LHCN-M2 (cell line): ENCODE data around the gene SMPD3. TPM values are rescaled to one million over a fixed set of nuclear protein-coding genes. Genes with fewer than 3 reads are reported as not detected.

Experiments
- DNase-seq: peaks from one replicate; pipeline ENCODE4 v3.0.0-alpha.2; 2012; ENCODE audit warnings: low read depth
- total RNA-seq: library from RNA; depleted of rRNA; stranded (reverse); fragments of >200 nt; gene quantifications from 2 replicates; pipeline ENCODE4 v1.2.3, GENCODE V29; 2014

The SMPD3 gene
- total RNA-seq, 1 experiment from 2014 or later, result 0.17 TPM

GRCh38 chr16:68370581-68371275, 77.6 kb downstream of the SMPD3 start:
- no peak for DNase-seq

GRCh38 chr16:68369697-68370580, 78.4 kb downstream of the SMPD3 start:
- DNase-seq, result no peak

- no peak for DNase-seq
Measured at GRCh38 chr16:68369168-68369567, 79.1 kb downstream of the SMPD3 start.

GRCh38 chr16:68368301-68368888, 79.9 kb downstream of the SMPD3 start:
- no peak for DNase-seq

- no peak for DNase-seq
Measured at GRCh38 chr16:68367891-68368290, 80.4 kb downstream of the SMPD3 start.

- DNase-seq, result no peak
Measured at GRCh38 chr16:68367440-68367839, 80.9 kb downstream of the SMPD3 start.

- peak; percentile 15 for DNase-seq
Measured at GRCh38 chr16:68367030-68367429, 81.3 kb downstream of the SMPD3 start.

- DNase-seq, result no peak
Measured at GRCh38 chr16:68366062-68366461, 82.2 kb downstream of the SMPD3 start.

GRCh38 chr16:68365167-68365817, 83.0 kb downstream of the SMPD3 start:
- no peak for DNase-seq

- no peak for DNase-seq
Measured at GRCh38 chr16:68364561-68364998, 83.7 kb downstream of the SMPD3 start.

- no peak for DNase-seq
Measured at GRCh38 chr16:68363658-68364521, 84.4 kb downstream of the SMPD3 start.

GRCh38 chr16:68362947-68363657, 85.2 kb downstream of the SMPD3 start:
- DNase-seq, result no peak

GRCh38 chr16:68362262-68362913, 85.9 kb downstream of the SMPD3 start:
- no peak for DNase-seq

GRCh38 chr16:68361485-68361884, 86.8 kb downstream of the SMPD3 start:
- DNase-seq, result no peak

- DNase-seq, result no peak
Measured at GRCh38 chr16:68360956-68361355, 87.4 kb downstream of the SMPD3 start.

- no peak for DNase-seq
Measured at GRCh38 chr16:68360547-68360946, 87.8 kb downstream of the SMPD3 start.

- DNase-seq, result no peak
Measured at GRCh38 chr16:68359398-68360191, 88.7 kb downstream of the SMPD3 start.

- DNase-seq, result no peak
Measured at GRCh38 chr16:68358951-68359350, 89.4 kb downstream of the SMPD3 start.

- no peak for DNase-seq
Measured at GRCh38 chr16:68357923-68358322, 90.4 kb downstream of the SMPD3 start.
